ENCODE results near the gene WDR90.
"Not testable (repeated sequence)": the region's sequence is repeated elsewhere in the genome, so short reads cannot be mapped to it uniquely, and the experiment has no call there.

The WDR90 gene

GRCh38 chr16:677316-678190 lies 28.4 kb downstream of the WDR90 start:
- DNase-seq, result no peak

DNA sequence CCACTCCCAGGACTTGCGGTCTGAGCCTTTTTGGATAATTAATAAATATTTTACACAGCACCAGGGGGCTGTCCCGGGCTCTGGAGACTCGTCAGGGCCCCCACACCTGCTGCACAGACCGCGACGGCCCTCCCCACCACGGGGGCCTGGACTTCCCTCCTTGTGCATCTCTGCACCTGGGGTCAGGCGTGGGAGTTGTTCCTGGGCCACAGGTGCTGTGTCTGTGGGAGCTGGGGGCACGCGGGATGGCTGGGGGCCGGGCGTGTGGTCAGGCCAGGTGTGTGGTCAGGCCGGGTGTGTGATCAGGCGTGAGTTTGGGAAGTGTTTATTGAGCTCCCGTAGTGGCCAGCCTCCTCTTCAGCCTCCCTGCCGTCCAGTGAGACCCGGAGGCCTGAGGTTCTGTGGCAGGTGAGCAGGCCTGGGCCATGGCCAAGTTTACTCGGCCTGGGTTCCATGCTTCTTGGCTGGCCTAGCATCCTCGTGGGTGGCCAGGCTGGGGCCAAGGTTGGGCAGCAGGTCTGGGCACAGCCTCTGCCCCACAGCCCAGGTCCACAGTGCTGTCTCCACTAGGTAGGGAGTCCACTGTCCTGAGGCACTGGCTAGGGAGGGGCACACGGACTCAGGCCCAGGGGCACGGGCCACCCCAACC lies 29.2 kb downstream of the WDR90 start:
- DNase-seq, result no peak

- peak; percentile 63 for DNase-seq
Measured at GRCh38 chr16:678858-679813, 30.0 kb downstream of the WDR90 start.

- peak; percentile 85 for DNase-seq
Measured at GRCh38 chr16:679814-680624, 30.9 kb downstream of the WDR90 start, which contains the start of gene STUB1. TSS of gene STUB1 (plus strand) at chr16:680410. CDS start at chr16:680526, 116 bp downstream.

- no peak for DNase-seq
Measured at GRCh38 chr16:680625-680945, 31.4 kb downstream of the WDR90 start.

DNA sequence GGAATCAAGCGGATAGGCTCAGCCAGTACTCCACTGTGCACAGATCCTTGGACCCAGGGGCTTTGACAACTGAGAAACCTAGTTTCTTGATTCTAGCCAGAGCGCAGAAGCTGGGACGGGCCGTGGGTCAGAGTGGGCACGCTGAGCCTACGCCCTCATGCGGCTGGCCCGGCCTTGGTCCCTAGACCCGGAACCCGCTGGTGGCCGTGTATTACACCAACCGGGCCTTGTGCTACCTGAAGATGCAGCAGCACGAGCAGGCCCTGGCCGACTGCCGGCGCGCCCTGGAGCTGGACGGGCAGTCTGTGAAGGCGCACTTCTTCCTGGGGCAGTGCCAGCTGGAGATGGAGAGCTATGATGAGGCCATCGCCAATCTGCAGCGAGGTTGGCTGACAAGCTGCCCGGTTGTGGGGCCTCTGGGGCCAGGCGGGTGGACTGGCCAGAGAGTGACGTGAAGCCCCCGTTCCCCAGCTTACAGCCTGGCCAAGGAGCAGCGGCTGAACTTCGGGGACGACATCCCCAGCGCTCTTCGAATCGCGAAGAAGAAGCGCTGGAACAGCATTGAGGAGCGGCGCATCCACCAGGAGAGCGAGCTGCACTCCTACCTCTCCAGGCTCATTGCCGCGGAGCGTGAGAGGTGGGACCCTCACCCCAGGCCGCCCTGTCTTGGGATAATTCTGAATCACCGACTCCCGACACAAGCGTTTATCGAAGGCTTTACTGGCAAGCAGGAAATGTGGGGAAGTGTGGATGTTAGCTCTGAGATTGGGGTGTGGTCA lies 32.0 kb downstream of the WDR90 start:
- DNase-seq, result peak; percentile 38

DNA sequence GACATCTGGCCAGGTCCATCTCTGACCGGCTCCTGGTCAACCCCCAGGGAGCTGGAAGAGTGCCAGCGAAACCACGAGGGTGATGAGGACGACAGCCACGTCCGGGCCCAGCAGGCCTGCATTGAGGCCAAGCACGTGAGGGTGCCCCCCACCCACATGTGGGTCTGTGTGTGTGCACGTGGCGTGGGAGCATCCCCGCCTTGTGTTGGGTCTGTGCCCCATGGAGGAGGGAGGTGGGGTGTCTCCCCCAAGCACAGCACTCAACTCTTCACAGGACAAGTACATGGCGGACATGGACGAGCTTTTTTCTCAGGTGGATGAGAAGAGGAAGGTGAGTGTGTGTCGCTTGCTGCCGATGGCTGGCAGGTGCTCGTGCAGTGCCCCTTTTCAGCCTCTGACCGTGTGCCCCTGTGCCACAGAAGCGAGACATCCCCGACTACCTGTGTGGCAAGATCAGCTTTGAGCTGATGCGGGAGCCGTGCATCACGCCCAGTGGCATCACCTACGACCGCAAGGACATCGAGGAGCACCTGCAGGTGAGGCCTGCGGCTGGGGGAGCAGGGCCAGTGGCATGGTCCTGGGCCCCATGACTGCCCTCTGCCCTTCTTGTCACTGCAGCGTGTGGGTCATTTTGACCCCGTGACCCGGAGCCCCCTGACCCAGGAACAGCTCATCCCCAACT lies 32.7 kb downstream of the WDR90 start:
- no peak for DNase-seq

- no peak for DNase-seq
Measured at GRCh38 chr16:682493-683395, 33.6 kb downstream of the WDR90 start.

DNA sequence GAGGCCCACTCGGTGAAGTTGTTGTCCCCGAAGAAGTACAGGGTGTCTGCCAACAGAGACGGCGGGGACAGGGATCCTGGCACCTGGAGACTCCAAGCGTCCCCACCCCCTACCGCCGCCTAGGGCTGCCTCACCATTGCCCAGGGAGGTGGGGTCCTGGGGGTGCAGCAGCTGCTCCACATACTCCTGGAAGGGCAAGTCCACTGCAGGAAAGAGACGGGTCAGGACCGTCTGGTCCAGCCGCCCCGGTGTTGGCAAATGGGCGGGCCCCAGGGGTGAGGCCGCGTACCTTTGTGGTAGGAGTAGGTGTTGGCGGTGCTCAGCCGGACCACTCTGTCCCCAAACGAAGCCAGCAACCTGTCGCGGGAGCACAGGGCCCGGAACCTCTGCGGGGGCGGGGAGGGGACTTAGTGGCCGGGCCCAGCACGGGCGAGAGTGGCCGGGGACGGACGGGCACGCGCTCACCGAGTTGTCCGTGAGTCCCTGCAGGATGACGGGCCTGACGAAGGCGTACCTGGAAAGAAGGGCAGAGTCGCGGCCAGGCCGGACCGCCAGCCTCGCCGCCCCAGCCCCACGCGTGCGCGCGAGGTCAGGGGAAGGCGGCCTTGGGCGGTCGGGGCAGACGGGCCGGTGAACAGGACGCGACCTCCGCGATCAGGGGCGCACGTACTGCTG lies 34.4 kb downstream of the WDR90 start:
- no peak for DNase-seq

DNA sequence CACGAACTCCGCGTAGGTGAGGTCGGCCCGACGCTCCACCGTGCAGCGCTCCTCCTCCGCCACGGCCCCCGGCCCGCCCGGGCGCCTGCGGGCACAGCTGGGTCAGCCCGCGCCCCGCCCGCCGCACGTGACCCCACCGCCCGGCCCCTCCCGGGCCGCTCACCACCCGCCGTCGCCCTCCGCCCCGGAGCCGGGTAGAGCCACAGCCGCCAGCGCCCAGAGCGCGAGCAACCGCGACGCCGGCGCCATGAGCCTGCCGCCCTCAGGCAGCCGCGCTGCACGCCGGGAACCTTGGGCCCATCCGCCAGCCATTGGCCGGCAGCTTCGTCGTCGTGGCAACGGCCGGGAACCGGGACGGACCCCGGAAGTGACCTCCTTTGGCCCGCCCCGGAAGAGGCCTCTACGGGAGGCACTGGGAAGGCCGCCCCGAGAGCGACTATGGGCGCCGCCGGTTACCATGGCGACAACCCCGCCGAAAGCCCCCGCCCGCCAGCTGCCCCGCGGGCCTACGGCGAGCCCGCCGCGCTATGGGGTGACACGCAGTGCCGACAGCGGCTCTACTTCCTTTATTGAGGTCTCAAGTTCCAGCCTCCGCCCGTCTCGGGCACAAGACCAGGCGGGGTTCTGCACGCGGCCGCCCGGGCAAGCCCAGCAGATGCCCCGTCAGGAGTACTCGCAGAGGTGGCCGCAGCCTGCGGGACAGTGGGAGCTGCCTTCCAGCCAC lies 35.1 kb downstream of the WDR90 start, which contains the start of gene JMJD8:
Gene JMJD8 (minus strand): TSS at position 264 of the 724 bp plus-strand sequence. CDS start 15 bp downstream, at position 249.
- DNase-seq, result peak; percentile 96

GRCh38 chr16:684961-685696 lies 36.0 kb downstream of the WDR90 start:
- DNase-seq, result no peak

- DNase-seq, result peak; percentile 44
Measured at GRCh38 chr16:685967-686366, 36.8 kb downstream of the WDR90 start.

GRCh38 chr16:686459-687260 lies 37.5 kb downstream of the WDR90 start:
- DNase-seq, result no peak

- DNase-seq, result no peak
Measured at GRCh38 chr16:687499-687898, 38.3 kb downstream of the WDR90 start.

- DNase-seq, result no peak
Measured at GRCh38 chr16:689175-689897, 40.2 kb downstream of the WDR90 start.

GRCh38 chr16:691242-691641 lies 42.1 kb downstream of the WDR90 start:
- not testable (repeated sequence) for DNase-seq
